ENCODE measurements around the gene CCDC136.
A peak's percentile ranks its signal among the peaks of the same experiment; 100 is the strongest.

CCDC136 gene

DNA sequence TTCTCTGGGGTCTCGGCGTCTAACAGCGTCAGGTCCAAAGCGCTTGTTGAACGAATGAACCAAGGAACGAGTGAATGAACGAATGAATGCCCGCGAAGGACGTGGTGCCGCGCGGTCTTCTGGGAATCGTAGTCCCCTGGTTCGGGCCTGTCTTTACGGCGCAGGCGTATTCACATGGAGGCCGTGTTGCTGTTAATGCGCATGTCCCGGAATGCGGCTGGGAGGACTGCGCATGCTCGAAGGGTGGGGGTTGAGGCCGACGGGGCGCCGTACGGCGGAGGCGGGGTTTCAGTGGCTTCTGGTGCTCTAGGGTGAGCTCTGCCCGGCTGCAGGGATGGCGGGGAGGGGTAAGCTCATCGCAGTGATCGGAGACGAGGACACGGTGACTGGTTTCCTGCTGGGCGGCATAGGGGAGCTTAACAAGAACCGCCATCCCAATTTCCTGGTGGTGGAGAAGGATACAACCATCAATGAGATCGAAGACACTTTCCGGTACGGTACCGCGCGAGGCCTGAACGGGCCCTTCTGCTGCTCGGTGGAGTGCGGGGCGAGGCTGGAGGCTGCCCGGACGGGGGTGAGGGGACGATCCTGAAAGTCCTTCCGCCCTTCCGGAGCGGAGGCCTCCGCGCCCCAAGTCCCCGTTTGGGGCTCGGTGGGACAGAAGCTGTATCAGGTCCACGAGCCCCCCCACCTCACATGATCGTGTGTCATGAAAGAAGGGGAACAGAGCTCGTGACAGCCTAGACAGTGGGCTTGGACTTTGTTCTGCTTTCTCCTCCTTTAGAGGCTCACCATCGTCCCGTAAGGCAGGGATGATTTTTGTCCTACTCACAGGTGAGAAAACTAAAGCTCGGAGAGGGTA, 71.0 kb downstream of the CCDC136 start, which contains the start of gene ATP6V1F:
ATP6V1F (plus strand) TSS at position 286 of the 862 bp plus-strand sequence; CDS start at position 335, 49 bp downstream.
- DNase-seq (ENCODE audit: low spot score), result peak; percentile 98

DNA sequence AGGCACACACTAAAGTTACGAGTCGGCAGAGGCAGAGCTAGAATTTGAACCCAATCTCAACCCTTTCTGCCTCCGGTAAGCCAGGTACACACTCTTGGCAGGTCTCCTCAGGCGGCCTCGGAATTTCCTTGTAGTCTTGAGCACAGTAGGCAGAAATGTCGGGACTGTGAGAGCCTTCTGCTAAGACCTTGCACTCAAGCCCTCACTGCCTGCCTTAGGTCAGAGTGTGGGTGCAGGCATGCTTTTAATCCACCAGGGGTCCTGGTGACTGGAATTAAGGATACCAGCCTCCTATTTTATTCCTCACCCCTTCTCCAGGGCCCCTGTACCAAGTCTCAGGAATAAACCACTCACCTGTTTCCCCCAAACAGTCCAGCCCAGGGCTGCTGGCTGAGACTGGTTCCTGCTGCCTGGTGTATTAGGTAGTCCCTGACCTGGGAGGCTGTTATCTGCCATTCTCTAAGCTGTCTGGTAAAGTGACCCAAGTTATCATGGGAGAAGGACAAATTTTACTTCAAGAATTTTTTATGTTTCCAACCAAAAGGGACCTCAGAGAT, 71.7 kb downstream of the CCDC136 start:
- peak; percentile 22 for DNase-seq (ENCODE audit: low spot score)

DNA sequence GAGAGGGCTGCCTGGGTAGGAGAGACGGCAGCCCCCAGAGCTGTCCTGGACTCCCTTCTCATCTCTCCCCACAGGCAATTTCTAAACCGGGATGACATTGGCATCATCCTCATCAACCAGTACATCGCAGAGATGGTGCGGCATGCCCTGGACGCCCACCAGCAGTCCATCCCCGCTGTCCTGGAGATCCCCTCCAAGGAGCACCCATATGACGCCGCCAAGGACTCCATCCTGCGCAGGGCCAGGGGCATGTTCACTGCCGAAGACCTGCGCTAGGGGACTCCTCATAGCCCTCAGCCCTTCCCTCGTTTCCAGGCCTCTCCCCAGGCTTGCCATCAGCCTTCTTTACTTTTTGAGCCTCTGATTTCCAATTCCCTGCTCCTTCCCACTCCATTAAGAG, 73.5 kb downstream of the CCDC136 start:
- DNase-seq (ENCODE audit: low spot score), result no peak

DNA sequence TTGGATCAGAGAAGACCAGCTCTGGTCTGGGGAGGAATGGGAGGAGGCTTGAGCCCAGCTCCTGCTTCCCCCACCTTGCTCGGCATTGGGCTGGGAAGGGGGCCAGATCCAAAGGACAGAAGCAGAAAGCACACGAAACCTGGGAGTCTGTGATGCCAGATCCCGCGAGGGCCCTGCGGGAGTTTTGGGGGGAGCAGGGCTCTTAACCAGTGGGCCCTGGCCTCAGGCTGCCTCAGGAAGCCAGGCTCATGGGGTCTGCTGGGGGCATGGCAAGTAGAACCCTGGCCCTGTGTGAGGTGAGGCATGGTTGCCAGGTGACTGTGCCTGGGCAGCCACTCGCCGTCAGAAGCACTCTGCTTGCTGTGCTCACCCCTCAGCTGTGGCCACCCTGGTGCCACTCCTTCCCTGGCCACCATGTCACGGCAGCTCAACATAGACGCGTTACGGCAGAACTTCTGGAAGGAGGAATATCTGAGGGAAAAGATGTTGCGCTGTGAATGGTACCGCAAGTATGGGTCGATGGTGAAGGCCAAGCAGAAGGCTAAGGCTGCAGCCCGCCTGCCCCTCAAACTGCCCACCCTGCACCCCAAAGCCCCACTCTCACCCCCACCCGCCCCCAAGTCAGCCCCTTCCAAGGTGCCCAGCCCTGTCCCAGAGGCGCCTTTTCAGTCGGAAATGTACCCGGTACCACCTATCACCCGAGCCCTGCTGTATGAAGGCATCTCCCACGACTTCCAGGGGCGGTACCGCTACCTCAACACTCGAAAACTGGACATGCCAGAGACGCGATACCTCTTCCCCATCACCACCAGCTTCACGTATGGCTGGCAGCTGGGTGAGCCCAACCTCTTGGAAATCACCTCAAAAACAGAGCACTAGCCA, 74.5 kb downstream of the CCDC136 start:
- no peak for DNase-seq (ENCODE audit: low spot score)

DNA sequence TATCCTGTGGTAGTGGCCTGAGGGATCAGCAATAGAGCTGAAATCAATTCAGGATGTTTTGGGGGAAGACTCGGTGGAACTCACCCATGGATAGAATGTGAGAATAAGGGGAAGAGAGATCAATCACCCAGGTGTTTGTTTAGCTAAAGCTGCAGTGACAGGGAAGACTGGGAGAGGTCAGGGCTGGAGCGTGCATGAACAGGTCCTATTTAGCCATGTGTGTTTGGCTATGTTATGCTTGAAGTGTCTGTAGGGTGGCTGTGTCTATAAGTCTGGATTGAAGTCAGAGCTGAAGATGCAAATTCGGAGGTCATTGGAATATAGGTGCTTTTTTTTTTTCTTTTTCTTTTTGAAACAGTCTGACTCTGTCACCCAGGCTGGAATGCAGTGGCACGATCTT, 75.5 kb downstream of the CCDC136 start:
- DNase-seq (ENCODE audit: low spot score), result no peak

DNA sequence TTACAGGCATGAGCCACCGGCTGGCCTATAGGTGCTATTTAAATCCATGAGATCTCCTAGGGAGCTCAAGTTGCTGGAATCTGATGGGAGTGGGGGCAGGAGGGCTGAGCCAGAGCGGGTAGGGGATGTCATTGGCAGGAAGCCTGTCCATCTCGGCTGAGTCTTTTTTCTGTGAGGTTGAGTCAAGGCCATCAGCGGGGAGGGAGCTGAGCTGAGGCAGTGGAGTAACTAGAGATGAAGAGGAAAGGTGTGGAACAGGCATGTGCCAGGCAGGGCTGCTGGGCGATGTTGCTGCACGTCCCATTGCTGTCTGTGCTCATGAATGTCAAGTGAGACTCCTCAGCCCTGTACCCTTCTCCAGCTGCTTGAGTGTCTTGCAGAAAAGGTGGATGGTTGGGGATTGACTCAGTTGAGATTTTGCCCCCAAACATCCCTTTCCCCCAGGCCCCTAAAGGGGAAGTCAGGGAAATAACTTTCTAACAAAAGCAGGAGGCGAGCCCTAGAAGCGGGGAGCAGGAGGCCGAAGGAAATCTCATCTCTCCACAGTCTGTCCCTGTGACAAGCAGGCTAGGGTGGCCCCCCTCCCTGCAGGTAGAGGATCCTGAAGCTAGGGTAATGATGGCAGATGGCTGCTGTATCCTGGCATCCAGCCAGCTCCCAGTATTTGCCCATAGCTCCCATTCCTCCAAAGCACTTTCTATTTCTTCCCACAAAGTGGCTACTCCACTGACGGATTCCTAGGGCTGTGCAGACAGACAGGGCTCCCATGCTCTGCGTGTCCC, 76.3 kb downstream of the CCDC136 start:
- DNase-seq (ENCODE audit: low spot score), result no peak

DNA sequence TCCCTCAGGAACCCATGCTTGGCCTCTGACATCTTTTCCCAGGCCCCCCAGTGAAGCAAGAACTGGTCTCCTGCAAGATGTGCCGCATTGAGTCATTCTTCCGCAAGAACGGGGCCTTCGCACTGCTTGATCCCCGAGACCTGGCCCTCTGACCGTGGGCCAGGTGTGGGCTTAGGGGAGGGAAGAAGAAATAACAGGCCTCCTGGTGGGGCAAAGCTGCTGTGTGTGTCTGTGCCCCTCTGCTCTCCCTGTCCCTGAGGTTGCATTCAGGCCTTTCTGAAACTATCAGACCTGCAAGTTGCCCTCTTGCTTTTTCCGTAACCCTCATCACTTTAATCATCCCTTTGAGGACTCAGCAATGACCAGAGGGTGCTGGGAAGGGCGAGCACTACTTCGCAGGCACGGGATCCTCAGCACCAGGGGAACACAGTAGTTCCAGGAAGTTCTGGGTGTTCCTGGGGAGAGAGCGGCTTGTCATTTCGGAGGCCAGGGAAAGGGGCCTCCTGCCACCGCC, 76.9 kb downstream of the CCDC136 start:
- no peak for DNase-seq (ENCODE audit: low spot score)

DNA sequence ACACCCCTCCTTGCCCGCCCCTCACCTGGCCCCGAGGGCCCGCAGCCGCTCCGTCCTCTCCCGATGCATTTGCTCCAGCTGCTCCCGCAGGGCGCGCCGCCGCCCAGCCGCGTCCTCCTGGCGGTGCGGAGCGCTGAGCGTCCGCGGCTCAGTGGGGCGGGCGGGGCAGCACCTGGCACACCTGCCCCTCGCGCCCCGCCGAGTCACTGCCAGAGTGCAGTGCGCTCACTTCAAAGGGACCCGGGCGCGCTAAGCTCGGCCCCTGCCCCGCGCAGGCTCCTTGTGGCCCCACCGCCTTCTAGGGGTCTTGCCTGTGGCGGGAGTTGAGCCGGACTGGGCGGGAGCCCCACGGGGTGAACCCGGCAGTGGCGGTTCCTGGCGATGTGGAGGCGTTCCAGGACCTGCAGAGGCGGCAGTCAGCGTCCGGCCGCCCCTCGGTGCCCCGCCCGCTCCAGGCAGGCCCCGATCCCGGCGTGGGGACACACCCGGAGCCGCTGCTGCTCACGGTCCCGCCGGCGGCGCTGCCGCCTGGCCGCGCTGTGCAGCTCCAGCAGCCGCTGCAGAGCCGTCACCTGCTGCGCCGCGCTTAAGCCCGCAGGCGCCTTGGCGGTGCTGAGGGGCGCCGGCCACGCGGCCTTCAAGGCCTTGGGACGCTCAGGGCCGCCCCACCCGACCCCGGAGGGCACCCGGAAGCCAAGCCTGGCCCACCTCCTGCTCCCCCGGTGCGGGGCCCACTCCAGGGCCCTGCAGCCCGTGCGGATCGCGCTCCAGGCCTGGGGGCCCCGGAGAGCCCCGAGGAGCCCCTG, 77.6 kb downstream of the CCDC136 start:
- DNase-seq (ENCODE audit: low spot score), result no peak

DNA sequence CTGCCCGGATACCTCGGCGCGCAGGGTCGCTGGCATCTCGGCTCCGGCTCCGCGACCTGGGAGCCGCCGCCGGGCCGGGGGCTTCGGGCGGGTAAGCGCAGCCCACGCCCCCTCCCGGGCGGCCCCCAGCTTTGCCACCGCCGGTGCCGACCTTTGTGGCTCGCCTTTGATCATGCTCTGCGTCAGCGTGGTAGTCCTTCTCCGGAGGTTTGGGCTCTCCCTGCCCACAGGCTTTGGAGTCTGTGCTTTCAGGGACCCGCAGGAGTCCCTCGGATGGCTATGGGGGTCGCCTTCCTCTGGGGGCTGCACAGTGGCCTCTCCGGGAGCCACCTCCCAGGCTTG, 78.1 kb downstream of the CCDC136 start:
- DNase-seq (ENCODE audit: low spot score), result no peak

DNA sequence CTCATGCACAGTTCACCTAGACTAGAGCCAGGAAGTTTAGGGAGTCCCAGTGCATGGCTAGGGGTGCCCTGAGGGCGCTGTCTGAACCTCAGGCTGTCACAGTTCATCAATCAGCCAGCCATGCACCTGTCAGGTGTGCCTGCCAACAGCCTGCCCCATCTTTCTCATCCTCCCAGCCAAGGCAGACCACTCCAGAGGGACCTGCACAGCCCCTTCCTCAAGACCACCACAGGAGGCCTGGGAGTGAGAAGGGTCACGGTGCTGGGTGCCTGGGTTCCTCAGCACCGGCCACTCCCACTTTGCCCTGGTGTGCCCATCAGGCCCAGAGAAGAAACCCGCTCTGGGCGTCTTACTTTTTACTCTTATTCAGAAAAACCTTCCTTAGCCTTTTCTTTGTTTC, 79.3 kb downstream of the CCDC136 start:
- no peak for DNase-seq (ENCODE audit: low spot score)
